OCI-LY1 (cell line): Measurements from ENCODE around the gene NEAT1.

Source experiments
- CTCF ChIP-seq: fragments of 200-600 bp; sonication (generic), shearing (Covaris generic); IDR thresholded peaks from 2 replicates; pipeline ENCODE4 v1.5.1; 2017; ENCODE audit warnings: mild to moderate bottlenecking, antibody characterized with exemption, low read length, moderate library complexity, mixed read lengths
- EZH2 ChIP-seq: fragments of 200-600 bp; sonication (generic), shearing (Covaris generic); IDR thresholded peaks from 2 replicates; pipeline ENCODE4 v1.8.0; 2017; ENCODE audit warnings: borderline replicate concordance, mixed run types, mild to moderate bottlenecking, antibody characterized with exemption, low read length, moderate library complexity, mixed read lengths

- TF ChIP-seq CTCF, result no peak
- TF ChIP-seq EZH2, result no peak
These were observed 19.8 kb upstream of the NEAT1 start for GRCh38 chr11:65402790-65403189.
